ENCODE measurements around the gene DLST. TPM values are rescaled to one million over a fixed set of nuclear protein-coding genes. Genes with fewer than 3 reads are reported as not detected.

The DLST gene
- total RNA-seq, 2 experiments from 2014 or later, result 110 to 113 TPM

DNA sequence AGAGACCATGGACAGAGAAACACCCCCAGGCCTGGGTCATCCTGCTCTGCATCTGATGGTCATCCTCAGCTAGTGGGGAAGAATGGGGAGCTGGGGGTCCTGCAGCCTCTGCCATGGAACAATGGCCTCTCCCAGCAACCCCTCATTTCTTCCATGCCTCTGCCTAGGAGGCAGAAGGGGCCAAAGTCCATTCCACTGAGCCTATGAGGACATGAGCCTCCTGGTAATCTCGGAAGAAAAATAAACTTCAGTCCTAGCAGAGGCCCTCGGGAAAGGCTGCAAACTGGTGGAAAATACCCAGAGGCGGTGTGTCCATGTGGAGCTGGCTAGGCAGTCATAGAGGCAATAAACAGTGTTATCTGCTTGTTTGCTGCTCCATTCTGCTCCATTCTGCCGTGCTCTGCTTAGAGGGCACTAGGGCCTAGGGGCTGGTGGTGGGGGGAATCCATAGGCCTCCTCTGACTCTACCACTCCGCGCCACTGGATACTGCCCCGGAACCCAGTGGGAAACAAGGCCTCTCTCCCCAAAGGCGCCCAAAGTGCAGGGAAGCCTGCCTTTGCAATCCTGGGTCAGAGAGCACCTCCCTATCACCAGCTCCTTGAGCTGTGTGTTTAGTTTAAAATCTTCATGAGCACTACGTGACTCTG is 69.2 kb downstream of the DLST start:
- DNase-seq (no peak), ATAC-seq (no peak)
- Mint-ChIP-seq H3K4me1 (ENCODE audit: low read depth) (peaks cover 3% of the 10 kb centered on the region), H3K36me3 (ENCODE audit: low read depth) (no peaks in the 10 kb centered on the region), H3K27me3 (peaks cover 4% of the 10 kb centered on the region), H3K4me3 (no peak overlapping the region), H3K27ac (no peak overlapping the region), H3K9me3 (no peaks in the 10 kb centered on the region)
- ChIA-PET CTCF (interaction anchor here (1.1 kb wide), 1 partner anchor 138 kb away, joined by 3 read pairs; no protein-coding TSS in a partner anchor), POLR2A (no interaction called here)
- no peak for TF ChIP-seq CTCF (IDR thresholded peaks at IDR 0.05)
- intact Hi-C loops (cut with micrococcal nuclease), result no loop called here

DNA sequence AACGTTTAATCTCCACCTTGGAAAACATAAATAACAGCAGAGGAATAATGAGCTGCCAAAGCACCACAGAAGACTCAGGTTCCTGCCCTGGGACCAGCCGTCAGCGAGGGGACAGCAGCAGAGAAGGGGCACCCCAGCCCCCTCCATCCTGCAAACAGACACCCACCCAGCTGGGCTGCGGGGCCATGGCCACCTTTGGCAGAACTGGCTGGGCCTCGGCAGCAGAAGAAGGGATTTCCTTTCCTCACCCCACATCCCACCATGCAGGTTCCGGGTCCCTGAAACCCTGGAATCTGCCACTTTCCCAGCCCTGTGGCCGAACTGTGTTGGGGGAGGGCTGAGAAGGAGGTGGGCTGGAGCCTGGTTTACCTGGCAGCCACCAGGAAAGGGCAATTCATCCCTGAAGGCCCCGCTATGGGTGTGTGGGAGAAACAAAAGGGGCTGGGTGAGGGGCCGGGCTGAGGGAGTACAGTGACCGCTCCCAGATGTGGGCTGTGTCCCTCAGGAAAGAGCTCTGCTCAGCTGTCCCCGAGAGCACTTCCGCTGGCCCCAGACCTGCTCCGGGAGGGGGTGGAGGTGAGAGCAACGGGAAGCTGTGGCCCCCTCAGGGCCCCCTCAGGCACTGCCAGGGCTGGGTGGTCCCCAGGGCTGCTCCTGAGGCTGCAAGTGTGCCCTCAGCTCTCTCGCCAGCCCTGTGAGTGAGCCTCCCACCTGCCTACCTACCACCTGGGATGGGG is 69.9 kb downstream of the DLST start:
- ATAC-seq (no peak), DNase-seq (no peak)
- intact Hi-C loops (cut with micrococcal nuclease), result no loop called here
- Mint-ChIP-seq H3K36me3 (ENCODE audit: low read depth) (no peaks in the 10 kb centered on the region), H3K4me1 (ENCODE audit: low read depth) (no peaks in the 10 kb centered on the region), H3K9me3 (no peaks in the 10 kb centered on the region), H3K4me3 (no peak overlapping the region), H3K27ac (no peak overlapping the region), H3K27me3 (peaks cover 10% of the 10 kb centered on the region)
- CTCF ChIA-PET, result interaction anchor here (0.5 to 1.3 kb wide), 3 partner anchors 46 to 702 kb away, joined by 3 to 4 read pairs (median 3); no protein-coding TSS in a partner anchor
- POLR2A ChIA-PET, result interaction anchor here (0.9 kb wide), 1 partner anchor 11 kb away, joined by 3 read pairs; no protein-coding TSS in a partner anchor
- TF ChIP-seq CTCF (IDR thresholded peaks at IDR 0.05), result no peak

DNA sequence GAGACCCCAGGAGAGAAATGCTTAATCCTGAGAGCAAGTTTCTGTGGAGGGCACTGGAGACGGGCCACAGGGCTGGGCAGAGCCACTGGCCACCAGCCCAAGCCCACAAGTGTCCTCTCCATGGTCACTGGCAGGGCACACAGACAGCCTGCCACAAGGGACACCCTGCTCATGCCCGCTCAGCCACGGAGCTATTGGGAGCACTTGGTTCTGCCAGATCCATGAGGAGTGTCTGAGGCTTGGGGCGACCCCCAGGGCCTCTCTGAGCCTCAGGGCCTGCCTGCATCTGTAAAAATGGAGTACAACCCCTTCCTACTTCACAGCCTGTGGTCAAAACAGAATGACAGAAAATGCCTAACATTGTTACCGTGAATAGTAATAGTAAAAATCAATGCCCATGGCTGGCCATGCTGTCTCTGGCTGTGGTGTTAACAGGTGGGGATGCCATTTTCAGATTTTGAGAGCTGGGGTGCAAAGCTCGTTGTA is 70.5 kb downstream of the DLST start:
- no peak for TF ChIP-seq CTCF (IDR thresholded peaks at IDR 0.05)
- Mint-ChIP-seq H3K27me3 (peaks cover 10% of the 10 kb centered on the region), H3K4me3 (no peak overlapping the region), H3K27ac (no peak overlapping the region), H3K9me3 (no peaks in the 10 kb centered on the region), H3K4me1 (ENCODE audit: low read depth) (no peaks in the 10 kb centered on the region), H3K36me3 (ENCODE audit: low read depth) (no peaks in the 10 kb centered on the region)
- no peak for ATAC-seq
- intact Hi-C loops (cut with micrococcal nuclease), result no loop called here
- DNase-seq, result no peak
- ChIA-PET CTCF (interaction anchor here (0.5 to 1.4 kb wide), 3 partner anchors 12 to 702 kb away, joined by 3 to 5 read pairs (median 4); no protein-coding TSS in a partner anchor), POLR2A (interaction anchor here (0.9 to 1.6 kb wide), 2 partner anchors 10 kb away, joined by 3 to 4 read pairs; no protein-coding TSS in a partner anchor)

GRCh38 chr14:74952697-74953484 is 71.2 kb downstream of the DLST start:
- Mint-ChIP-seq H3K27ac (no peak overlapping the region), H3K9me3 (no peaks in the 10 kb centered on the region), H3K36me3 (ENCODE audit: low read depth) (no peaks in the 10 kb centered on the region), H3K27me3 (peaks cover 10% of the 10 kb centered on the region), H3K4me1 (ENCODE audit: low read depth) (no peaks in the 10 kb centered on the region), H3K4me3 (no peak overlapping the region)
- no peak for ATAC-seq
- DNase-seq, result no peak
- POLR2A ChIA-PET, result interaction anchor here (0.9 to 1.6 kb wide), 2 partner anchors 10 to 11 kb away, joined by 3 to 4 read pairs; no protein-coding TSS in a partner anchor
- intact Hi-C loops (cut with micrococcal nuclease), result no loop called here
- CTCF ChIA-PET, result interaction anchor here (1.1 to 1.8 kb wide), 4 partner anchors 11 to 136 kb away, joined by 3 to 5 read pairs (median 4); no protein-coding TSS in a partner anchor
- no peak for TF ChIP-seq CTCF (IDR thresholded peaks at IDR 0.05)

Other genes with a start within 250 kb of the DLST start
- 10 to 100 TPM; 26.4 to 28.2 TPM for gene AREL1, start 168.8 kb upstream of the DLST start, total RNA-seq
- gene FCF1, start 168.8 kb upstream of the DLST start, total RNA-seq, result 10 to 100 TPM; 75.2 to 78.9 TPM
- gene YLPM1, start 118.6 kb upstream of the DLST start, total RNA-seq, result 10 to 100 TPM; 43.6 to 49.0 TPM
- under 1 TPM; 0.38 to 0.65 TPM for gene PROX2, start 5.8 kb upstream of the DLST start, total RNA-seq
- gene RPS6KL1, start 41.3 kb downstream of the DLST start, total RNA-seq, result 1 to 10 TPM; 4.1 to 5.1 TPM
- gene PGF, start 73.7 kb downstream of the DLST start, total RNA-seq, result under 1 TPM; 0.27 to 0.45 TPM
- 10 to 100 TPM; 50.5 to 51.9 TPM for gene EIF2B2, start 121.0 kb downstream of the DLST start, total RNA-seq
- 10 to 100 TPM; 26.8 to 29.0 TPM for gene MLH3, start 169.6 kb downstream of the DLST start, total RNA-seq
- 10 to 100 TPM; 33.9 to 38.6 TPM for gene ACYP1, start 182.1 kb downstream of the DLST start, total RNA-seq
- gene ZC2HC1C, start 187.7 kb downstream of the DLST start, total RNA-seq, result under 1 TPM; 0.41 to 0.45 TPM
- gene NEK9, start 245.1 kb downstream of the DLST start, total RNA-seq, result 10 to 100 TPM; 54.9 to 59.5 TPM